GM21737 (cell line): Measurements from ENCODE around the gene TLR8.
"Not testable (repeated sequence)": the region's sequence is repeated elsewhere in the genome, so short reads cannot be mapped to it uniquely, and the experiment has no call there.

Source experiments
- ATAC-seq: cut with Tn5 transposase; IDR thresholded peaks from one replicate; pipeline ENCODE4 v1.9.1; 2021; ENCODE audit warnings: mild to moderate bottlenecking, moderate library complexity; ENCODE audit not compliant: unreplicated experiment

Gene TLR8

DNA sequence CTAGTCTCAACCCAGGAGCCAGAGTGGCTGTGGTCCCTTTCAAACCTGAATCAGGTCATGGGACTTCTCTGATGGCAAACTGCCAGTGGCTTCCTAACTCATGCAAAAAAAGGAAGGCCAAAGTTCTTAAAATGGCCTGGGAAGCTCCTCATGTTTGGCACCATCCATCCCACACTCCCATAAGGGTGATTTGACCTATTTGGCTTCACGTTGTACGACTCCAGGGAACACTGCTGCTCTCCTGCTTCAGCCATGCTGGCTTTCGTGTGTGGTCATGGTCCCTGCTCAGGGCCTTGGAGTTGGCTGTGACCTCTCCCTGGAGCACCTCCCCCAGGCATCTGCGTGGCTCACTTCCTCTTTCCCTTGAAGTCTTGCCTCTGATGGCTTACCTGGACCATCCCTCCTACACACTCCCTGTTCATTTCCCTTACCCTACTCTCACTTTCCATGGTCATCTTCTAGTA lies 55.7 kb downstream of the TLR8 start:
- no peak for ATAC-seq

DNA sequence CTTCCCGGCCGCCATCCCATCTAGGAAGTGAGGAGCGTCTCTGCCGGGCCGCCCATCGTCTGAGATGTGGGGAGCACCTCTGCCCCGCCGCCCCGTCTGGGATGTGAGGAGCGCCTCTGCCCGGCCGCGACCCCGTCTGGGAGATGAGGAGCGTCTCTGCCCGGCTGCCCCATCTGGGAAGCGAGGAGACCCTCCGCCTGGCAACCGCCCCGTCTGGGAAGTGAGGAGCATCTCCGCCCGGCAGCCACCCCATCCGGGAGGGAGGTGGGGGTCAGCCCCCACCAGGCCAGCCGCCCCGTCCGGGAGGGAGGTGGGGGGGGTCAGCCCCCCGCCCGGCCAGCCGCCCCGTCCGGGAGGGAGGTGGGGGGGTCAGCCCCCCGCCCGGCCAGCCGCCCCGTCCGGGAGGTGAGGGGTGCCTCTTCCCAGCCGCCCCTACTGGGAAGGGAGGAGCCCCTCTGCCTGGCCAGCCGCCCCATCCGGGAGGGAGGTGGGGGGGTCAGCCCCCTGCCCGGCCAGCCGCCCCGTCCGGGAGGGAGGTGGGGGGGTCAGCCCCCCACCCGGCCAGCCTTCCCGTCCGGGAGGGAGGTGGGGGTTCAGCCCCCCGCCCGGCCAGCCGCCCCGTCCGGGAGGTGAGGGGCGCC lies 56.9 kb downstream of the TLR8 start:
- not testable (repeated sequence) for ATAC-seq

GRCh38 chrX:12965131-12965940 lies 58.9 kb downstream of the TLR8 start:
- no peak for ATAC-seq

DNA sequence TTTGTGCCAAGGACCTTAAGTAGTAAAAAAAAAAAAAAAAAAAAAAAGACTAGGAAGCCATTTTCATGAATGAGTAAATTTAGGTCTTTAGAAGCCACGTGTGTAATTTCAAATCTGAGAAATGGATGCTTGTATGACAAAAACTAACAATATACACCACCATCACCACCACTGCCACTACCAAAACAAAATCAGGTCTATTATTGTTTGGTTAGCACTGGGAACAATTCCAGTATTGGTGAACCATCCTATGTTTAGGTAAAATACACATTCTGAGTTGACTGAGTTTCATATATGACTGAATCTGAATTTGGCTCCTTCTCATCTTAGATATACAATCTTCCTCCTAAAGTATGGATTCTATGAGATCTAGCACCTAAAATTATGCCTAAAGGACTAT lies 59.7 kb downstream of the TLR8 start:
- ATAC-seq: no peak

GRCh38 chrX:12967711-12968465 lies 61.5 kb downstream of the TLR8 start:
- no peak for ATAC-seq

DNA sequence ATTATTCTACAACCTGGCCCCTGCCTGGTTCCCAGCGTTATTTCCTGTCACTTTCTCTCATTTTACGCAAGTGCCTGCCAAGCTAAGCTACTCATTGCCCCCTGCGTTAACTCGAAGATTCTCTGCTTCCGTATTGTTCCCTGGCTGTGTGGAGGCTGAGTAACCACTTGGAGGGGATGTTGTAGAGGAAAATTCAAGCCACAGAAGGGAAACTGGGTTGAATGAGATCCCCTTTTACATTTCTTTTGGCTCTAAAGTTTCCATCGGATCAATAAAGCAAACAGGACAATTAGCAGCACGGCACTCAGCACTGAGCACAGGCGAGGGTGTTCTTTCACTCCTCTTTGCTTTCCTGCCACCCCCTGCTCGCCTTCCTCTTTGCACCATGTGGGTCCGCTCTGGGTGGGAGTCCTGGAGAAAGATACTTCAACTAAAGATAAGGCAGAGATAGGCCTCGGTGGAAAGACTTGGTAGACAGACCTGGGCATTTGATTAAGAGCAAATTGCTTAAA lies 64.3 kb downstream of the TLR8 start:
- no peak for ATAC-seq

- ATAC-seq: no peak
Observed at GRCh38 chrX:12971282-12972003, 65.0 kb downstream of the TLR8 start.

GRCh38 chrX:12972243-12972642 lies 65.8 kb downstream of the TLR8 start:
- ATAC-seq: no peak
